HG03354 (cell line): ENCODE data around the gene FPGS.

Experiments used
- ATAC-seq: cut with Tn5 transposase; IDR thresholded peaks from one replicate; pipeline ENCODE4 v1.9.1; 2021; ENCODE audit warnings: mild to moderate bottlenecking; ENCODE audit not compliant: unreplicated experiment, poor library complexity, severe bottlenecking

FPGS gene

GRCh38 chr9:127808347-127809001, 5.8 kb downstream of the FPGS start:
- no peak for ATAC-seq

- ATAC-seq, result no peak
Observed at GRCh38 chr9:127809002-127809539, 6.4 kb downstream of the FPGS start.

GRCh38 chr9:127809540-127810377, 7.1 kb downstream of the FPGS start:
- ATAC-seq, result no peak

GRCh38 chr9:127810378-127811187, 7.9 kb downstream of the FPGS start:
- no peak for ATAC-seq

GRCh38 chr9:127812011-127812410, 9.3 kb downstream of the FPGS start:
- no peak for ATAC-seq

- ATAC-seq, result no peak
Observed at GRCh38 chr9:127812936-127813675, 10.4 kb downstream of the FPGS start.

GRCh38 chr9:127813686-127814226, 11.1 kb downstream of the FPGS start:
- ATAC-seq, result no peak

GRCh38 chr9:127814619-127815511, 12.2 kb downstream of the FPGS start:
- ATAC-seq, result no peak

- ATAC-seq, result no peak
Observed at GRCh38 chr9:127815512-127816361, 13.1 kb downstream of the FPGS start.

GRCh38 chr9:127816362-127816725, 13.7 kb downstream of the FPGS start:
- ATAC-seq, result no peak

GRCh38 chr9:127816728-127817127, 14.0 kb downstream of the FPGS start:
- no peak for ATAC-seq

- no peak for ATAC-seq
Observed at GRCh38 chr9:127817881-127818434, 15.3 kb downstream of the FPGS start.

- no peak for ATAC-seq
Observed at GRCh38 chr9:127818574-127818973, 15.9 kb downstream of the FPGS start.

GRCh38 chr9:127822108-127822507, 19.4 kb downstream of the FPGS start:
- ATAC-seq, result no peak

- ATAC-seq, result no peak
Observed at GRCh38 chr9:127825319-127826051, 22.8 kb downstream of the FPGS start.

- no peak for ATAC-seq
Observed at GRCh38 chr9:127826253-127826913, 23.7 kb downstream of the FPGS start.
